LNCaP clone FGC (cell line): ENCODE measurements around the gene HSPA14.
"Not testable (repeated sequence)": the region's sequence is repeated elsewhere in the genome, so short reads cannot be mapped to it uniquely, and the experiment has no call there.

Source experiments
- DNase-seq: peaks from one replicate; pipeline ENCODE4 v3.0.0-alpha.2; 2011; ENCODE audit warnings: low read depth
- H3K4me3 ChIP-seq: 2 replicates; pipeline ENCODE4 v1.5.1; 2011; ENCODE audit warnings: mild to moderate bottlenecking, low read depth, low read length, control low read depth
- CTCF ChIP-seq: IDR thresholded peaks from 2 replicates; pipeline ENCODE4 v1.5.1; 2012; ENCODE audit warnings: mild to moderate bottlenecking; ENCODE audit not compliant: control insufficient read depth, insufficient read depth; ENCODE audit errors: extremely low read depth

HSPA14 gene

GRCh38 chr10:14810969-14811953, 26.8 kb upstream of the HSPA14 start:
- H3K4me3 ChIP-seq, result no peak overlapping the region
- no peak for TF ChIP-seq CTCF
- no peak for DNase-seq

- no peak for DNase-seq
- H3K4me3 ChIP-seq, result no peak overlapping the region
- no peak for TF ChIP-seq CTCF
Measured at GRCh38 chr10:14812271-14812670, 25.8 kb upstream of the HSPA14 start.

GRCh38 chr10:14815681-14816080, 22.4 kb upstream of the HSPA14 start:
- H3K4me3 ChIP-seq, result no peak overlapping the region
- no peak for TF ChIP-seq CTCF
- no peak for DNase-seq

- not testable (repeated sequence) for H3K4me3 ChIP-seq, DNase-seq
Measured at GRCh38 chr10:14816717-14817116, 21.4 kb upstream of the HSPA14 start.

- DNase-seq, result no peak
- H3K4me3 ChIP-seq, result no peak overlapping the region
- no peak for TF ChIP-seq CTCF
Measured at GRCh38 chr10:14820010-14820774, 17.9 kb upstream of the HSPA14 start.

- DNase-seq, result no peak
- H3K4me3 ChIP-seq, result no peak overlapping the region
- no peak for TF ChIP-seq CTCF
Measured at GRCh38 chr10:14820775-14821154, 17.3 kb upstream of the HSPA14 start.

- no peak overlapping the region for H3K4me3 ChIP-seq
- DNase-seq, result no peak
- TF ChIP-seq CTCF, result no peak
Measured at GRCh38 chr10:14821635-14822375, 16.3 kb upstream of the HSPA14 start.
